PFSK-1 (cell line): ENCODE data around the gene GSG1L.

Experiments
- POLR2AphosphoS5 ChIP-seq: IDR thresholded peaks from 2 replicates; pipeline ENCODE4 v1.6.1; 2012; ENCODE audit warnings: low read depth, mild to moderate bottlenecking, control low read depth, low read length, moderate library complexity
- TF ChIP-seq, protein P1 (sequence below), 2 experiments: IDR thresholded peaks; 2 replicates each; pipeline versions ENCODE4 v1.6.1 to v1.8.0; 2011 to 2012; ENCODE audit warnings: low read depth in 2 of 2, low read length in 2 of 2, control low read depth in 1 of 2, inconsistent platforms in 1 of 2, mild to moderate bottlenecking in 1 of 2, moderate library complexity in 1 of 2; ENCODE audit not compliant: insufficient read depth in 1 of 2

DNA sequence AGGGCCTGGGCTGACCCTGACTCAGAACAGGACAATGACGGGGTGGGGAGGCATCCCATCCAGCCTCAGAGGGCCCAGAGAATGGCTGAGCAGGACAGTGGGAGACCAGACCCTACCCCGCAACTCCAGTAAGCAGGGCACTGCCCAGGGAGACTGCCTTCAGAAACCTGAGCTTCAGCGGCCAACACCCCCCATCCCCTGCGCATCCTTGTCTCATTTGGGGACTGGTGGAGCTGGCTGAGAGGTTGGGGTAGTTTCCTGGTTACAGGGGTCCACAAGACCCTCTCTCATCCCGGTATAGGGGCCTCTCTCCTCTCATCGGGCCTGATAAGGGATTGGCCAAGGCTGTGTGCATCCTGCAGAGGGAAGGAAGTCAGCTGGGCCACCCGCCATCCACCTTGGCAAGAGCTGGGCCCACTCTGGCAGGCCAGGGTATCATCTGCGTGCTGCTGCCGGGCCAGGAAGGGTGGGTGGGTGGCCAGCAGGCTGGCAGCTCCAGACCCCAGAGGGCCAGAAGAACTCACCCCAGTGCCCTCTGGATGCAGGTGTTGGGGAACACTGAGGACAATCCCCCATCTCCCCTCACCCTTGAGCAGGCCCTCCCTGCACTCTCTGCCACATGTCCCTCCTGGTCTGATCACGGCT is 284.5 kb downstream of the GSG1L start:
- TF ChIP-seq, protein P1, sequence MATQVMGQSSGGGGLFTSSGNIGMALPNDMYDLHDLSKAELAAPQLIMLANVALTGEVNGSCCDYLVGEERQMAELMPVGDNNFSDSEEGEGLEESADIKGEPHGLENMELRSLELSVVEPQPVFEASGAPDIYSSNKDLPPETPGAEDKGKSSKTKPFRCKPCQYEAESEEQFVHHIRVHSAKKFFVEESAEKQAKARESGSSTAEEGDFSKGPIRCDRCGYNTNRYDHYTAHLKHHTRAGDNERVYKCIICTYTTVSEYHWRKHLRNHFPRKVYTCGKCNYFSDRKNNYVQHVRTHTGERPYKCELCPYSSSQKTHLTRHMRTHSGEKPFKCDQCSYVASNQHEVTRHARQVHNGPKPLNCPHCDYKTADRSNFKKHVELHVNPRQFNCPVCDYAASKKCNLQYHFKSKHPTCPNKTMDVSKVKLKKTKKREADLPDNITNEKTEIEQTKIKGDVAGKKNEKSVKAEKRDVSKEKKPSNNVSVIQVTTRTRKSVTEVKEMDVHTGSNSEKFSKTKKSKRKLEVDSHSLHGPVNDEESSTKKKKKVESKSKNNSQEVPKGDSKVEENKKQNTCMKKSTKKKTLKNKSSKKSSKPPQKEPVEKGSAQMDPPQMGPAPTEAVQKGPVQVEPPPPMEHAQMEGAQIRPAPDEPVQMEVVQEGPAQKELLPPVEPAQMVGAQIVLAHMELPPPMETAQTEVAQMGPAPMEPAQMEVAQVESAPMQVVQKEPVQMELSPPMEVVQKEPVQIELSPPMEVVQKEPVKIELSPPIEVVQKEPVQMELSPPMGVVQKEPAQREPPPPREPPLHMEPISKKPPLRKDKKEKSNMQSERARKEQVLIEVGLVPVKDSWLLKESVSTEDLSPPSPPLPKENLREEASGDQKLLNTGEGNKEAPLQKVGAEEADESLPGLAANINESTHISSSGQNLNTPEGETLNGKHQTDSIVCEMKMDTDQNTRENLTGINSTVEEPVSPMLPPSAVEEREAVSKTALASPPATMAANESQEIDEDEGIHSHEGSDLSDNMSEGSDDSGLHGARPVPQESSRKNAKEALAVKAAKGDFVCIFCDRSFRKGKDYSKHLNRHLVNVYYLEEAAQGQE (IDR thresholded peaks at IDR 0.05; ENCODE audit: insufficient read depth in 1 of 2, low read depth in 2 of 2, low read length in 2 of 2): no peak
- TF ChIP-seq POLR2AphosphoS5: no peak
